Measurements from ENCODE around the gene TMEM255A. TPM values are rescaled to one million over a fixed set of nuclear protein-coding genes. Genes with fewer than 3 reads are reported as not detected.

Gene TMEM255A
- total and polyA plus RNA-seq, 2 experiments from 2014 or later: 0.21 to 0.28 TPM

DNA sequence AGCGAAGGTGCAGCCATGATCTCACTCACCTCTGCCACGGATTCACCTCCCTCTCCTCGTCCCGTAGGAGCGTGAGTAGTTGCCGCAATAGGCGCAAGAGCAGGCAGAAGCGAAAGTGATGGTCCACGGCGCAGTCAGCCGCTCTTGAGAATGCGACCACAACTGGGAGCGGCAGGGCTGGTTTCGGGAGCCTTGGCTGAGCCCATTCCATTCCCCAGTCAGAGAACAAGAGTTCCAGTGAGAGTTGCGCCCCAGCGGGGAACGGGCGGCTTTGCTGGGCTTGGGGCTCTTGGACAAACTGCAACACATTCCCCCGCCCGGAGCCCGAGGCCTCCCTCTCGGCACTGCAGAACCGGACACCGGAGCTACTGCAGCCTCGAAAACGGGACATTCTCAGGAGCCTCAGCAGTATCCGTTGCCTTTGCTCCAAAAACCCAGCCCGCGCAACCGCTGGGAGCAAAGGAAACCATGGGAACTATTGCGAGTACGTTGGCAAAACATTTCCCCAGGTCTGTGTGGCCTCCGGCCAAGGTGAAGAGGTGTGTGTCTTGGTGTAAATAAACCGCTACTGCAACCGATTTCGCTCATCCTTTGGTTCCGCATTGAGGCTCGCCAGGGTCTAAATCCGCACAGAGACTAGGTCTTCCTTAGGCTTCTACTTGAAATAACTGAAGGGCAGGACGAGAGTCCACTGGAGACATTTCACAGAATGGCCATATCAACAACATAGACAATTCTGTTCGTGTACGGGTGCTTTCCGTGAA is 66.3 kb downstream of the TMEM255A start (continued):
- TF ChIP-seq, protein P1, sequence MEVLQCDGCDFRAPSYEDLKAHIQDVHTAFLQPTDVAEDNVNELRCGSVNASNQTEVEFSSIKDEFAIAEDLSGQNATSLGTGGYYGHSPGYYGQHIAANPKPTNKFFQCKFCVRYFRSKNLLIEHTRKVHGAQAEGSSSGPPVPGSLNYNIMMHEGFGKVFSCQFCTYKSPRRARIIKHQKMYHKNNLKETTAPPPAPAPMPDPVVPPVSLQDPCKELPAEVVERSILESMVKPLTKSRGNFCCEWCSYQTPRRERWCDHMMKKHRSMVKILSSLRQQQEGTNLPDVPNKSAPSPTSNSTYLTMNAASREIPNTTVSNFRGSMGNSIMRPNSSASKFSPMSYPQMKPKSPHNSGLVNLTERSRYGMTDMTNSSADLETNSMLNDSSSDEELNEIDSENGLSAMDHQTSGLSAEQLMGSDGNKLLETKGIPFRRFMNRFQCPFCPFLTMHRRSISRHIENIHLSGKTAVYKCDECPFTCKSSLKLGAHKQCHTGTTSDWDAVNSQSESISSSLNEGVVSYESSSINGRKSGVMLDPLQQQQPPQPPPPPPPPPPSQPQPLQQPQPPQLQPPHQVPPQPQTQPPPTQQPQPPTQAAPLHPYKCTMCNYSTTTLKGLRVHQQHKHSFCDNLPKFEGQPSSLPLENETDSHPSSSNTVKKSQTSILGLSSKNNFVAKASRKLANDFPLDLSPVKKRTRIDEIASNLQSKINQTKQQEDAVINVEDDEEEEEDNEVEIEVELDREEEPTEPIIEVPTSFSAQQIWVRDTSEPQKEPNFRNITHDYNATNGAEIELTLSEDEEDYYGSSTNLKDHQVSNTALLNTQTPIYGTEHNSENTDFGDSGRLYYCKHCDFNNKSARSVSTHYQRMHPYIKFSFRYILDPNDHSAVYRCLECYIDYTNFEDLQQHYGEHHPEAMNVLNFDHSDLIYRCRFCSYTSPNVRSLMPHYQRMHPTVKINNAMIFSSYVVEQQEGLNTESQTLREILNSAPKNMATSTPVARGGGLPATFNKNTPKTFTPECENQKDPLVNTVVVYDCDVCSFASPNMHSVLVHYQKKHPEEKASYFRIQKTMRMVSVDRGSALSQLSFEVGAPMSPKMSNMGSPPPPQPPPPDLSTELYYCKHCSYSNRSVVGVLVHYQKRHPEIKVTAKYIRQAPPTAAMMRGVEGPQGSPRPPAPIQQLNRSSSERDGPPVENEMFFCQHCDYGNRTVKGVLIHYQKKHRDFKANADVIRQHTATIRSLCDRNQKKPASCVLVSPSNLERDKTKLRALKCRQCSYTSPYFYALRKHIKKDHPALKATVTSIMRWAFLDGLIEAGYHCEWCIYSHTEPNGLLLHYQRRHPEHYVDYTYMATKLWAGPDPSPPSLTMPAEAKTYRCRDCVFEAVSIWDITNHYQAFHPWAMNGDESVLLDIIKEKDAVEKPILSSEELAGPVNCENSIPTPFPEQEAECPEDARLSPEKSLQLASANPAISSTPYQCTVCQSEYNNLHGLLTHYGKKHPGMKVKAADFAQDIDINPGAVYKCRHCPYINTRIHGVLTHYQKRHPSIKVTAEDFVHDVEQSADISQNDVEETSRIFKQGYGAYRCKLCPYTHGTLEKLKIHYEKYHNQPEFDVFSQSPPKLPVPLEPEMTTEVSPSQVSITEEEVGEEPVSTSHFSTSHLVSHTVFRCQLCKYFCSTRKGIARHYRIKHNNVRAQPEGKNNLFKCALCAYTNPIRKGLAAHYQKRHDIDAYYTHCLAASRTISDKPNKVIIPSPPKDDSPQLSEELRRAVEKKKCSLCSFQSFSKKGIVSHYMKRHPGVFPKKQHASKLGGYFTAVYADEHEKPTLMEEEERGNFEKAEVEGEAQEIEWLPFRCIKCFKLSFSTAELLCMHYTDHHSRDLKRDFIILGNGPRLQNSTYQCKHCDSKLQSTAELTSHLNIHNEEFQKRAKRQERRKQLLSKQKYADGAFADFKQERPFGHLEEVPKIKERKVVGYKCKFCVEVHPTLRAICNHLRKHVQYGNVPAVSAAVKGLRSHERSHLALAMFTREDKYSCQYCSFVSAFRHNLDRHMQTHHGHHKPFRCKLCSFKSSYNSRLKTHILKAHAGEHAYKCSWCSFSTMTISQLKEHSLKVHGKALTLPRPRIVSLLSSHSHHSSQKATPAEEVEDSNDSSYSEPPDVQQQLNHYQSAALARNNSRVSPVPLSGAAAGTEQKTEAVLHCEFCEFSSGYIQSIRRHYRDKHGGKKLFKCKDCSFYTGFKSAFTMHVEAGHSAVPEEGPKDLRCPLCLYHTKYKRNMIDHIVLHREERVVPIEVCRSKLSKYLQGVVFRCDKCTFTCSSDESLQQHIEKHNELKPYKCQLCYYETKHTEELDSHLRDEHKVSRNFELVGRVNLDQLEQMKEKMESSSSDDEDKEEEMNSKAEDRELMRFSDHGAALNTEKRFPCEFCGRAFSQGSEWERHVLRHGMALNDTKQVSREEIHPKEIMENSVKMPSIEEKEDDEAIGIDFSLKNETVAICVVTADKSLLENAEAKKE (CRISPR knock-in tag; IDR thresholded peaks at IDR 0.05): no peak

DNA sequence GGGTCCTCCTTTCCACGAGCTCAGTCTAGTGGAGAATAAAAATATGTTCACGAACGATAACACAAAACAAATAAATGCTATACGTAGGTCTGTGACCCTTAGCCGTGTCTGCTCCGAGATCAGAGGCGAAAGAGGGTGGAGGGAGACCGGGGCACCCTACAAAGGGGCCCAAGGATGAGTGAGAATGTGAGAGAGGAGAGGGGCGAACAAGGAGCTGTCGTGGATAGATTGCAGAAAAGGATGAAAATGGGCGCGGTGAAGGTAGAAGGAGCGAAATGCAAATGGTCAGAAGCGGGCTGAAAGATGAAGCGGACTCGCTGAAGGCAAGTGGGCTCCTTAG is 66.9 kb downstream of the TMEM255A start:
- peak overlapping the region; percentile 83 for H3K4me3 ChIP-seq
- peak overlapping the region; percentile 92 for H3K4me2 ChIP-seq
- ATAC-seq (peak; percentile 23; the same call in 2 of the 3 replicates), DNase-seq (ENCODE audit: low spot score) (no peak)
- no peaks in the 10 kb centered on the region for H3K36me3 ChIP-seq (ENCODE audit: insufficient read depth)
- H3K4me1 ChIP-seq (ENCODE audit: insufficient read depth): 0 out of 2 replicates have a peak, but pooled peaks cover 4% of the 10 kb centered on the region
- H3K27ac ChIP-seq (ENCODE audit: low read depth): peak overlapping the region; percentile 64; the same call in 1 of the 2 replicates
- no peaks in the 10 kb centered on the region for H3K9me2 ChIP-seq (ENCODE audit: insufficient read depth)
- H3K4me1 Mint-ChIP-seq: peaks cover 5% of the 10 kb centered on the region; the same call in 2 of the 3 replicates
- H4K20me1 ChIP-seq (replicated peaks; ENCODE audit: insufficient read depth): no peaks in the 10 kb centered on the region
- peaks cover 19% of the 10 kb centered on the region for H3K79me2 ChIP-seq (replicated peaks; ENCODE audit: insufficient read depth)
- peaks cover 2% of the 10 kb centered on the region for H3K27me3 Mint-ChIP-seq (ENCODE audit: insufficient read depth, low read depth, poor library complexity)
- H2AFZ ChIP-seq: peak overlapping the region; percentile 90
- peak overlapping the region; percentile 94 for H3K27ac Mint-ChIP-seq
- H3K9me3 Mint-ChIP-seq: no peaks in the 10 kb centered on the region
- no peaks in the 10 kb centered on the region for H3K36me3 Mint-ChIP-seq (ENCODE audit: low read depth)
- H3K4me3 Mint-ChIP-seq: peak overlapping the region; percentile 91
- H3F3A ChIP-seq (replicated peaks; ENCODE audit: low read depth): no peaks in the 10 kb centered on the region
- peaks cover 20% of the 10 kb centered on the region; the same call in 1 of the 2 replicates for H3K27me3 ChIP-seq (ENCODE audit: insufficient read depth)
- TF ChIP-seq POLR2AphosphoS5 (IDR thresholded peaks at IDR 0.05; ENCODE audit: low read depth) (no peak), ZNF331 (CRISPR knock-in tag; IDR thresholded peaks at IDR 0.05; ENCODE audit: low read depth) (no peak), ZNF114 (CRISPR knock-in tag; IDR thresholded peaks at IDR 0.05) (no peak), STAT1 (IDR thresholded peaks at IDR 0.05; ENCODE audit: unreplicated experiment) (no peak), EZH2phosphoT487 (IDR thresholded peaks at IDR 0.05; ENCODE audit: unreplicated experiment) (no peak)
- TF ChIP-seq, protein P2, sequence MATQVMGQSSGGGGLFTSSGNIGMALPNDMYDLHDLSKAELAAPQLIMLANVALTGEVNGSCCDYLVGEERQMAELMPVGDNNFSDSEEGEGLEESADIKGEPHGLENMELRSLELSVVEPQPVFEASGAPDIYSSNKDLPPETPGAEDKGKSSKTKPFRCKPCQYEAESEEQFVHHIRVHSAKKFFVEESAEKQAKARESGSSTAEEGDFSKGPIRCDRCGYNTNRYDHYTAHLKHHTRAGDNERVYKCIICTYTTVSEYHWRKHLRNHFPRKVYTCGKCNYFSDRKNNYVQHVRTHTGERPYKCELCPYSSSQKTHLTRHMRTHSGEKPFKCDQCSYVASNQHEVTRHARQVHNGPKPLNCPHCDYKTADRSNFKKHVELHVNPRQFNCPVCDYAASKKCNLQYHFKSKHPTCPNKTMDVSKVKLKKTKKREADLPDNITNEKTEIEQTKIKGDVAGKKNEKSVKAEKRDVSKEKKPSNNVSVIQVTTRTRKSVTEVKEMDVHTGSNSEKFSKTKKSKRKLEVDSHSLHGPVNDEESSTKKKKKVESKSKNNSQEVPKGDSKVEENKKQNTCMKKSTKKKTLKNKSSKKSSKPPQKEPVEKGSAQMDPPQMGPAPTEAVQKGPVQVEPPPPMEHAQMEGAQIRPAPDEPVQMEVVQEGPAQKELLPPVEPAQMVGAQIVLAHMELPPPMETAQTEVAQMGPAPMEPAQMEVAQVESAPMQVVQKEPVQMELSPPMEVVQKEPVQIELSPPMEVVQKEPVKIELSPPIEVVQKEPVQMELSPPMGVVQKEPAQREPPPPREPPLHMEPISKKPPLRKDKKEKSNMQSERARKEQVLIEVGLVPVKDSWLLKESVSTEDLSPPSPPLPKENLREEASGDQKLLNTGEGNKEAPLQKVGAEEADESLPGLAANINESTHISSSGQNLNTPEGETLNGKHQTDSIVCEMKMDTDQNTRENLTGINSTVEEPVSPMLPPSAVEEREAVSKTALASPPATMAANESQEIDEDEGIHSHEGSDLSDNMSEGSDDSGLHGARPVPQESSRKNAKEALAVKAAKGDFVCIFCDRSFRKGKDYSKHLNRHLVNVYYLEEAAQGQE (IDR thresholded peaks at IDR 0.05; ENCODE audit: unreplicated experiment): no peak
- TF ChIP-seq, protein P3, sequence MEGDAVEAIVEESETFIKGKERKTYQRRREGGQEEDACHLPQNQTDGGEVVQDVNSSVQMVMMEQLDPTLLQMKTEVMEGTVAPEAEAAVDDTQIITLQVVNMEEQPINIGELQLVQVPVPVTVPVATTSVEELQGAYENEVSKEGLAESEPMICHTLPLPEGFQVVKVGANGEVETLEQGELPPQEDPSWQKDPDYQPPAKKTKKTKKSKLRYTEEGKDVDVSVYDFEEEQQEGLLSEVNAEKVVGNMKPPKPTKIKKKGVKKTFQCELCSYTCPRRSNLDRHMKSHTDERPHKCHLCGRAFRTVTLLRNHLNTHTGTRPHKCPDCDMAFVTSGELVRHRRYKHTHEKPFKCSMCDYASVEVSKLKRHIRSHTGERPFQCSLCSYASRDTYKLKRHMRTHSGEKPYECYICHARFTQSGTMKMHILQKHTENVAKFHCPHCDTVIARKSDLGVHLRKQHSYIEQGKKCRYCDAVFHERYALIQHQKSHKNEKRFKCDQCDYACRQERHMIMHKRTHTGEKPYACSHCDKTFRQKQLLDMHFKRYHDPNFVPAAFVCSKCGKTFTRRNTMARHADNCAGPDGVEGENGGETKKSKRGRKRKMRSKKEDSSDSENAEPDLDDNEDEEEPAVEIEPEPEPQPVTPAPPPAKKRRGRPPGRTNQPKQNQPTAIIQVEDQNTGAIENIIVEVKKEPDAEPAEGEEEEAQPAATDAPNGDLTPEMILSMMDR (conservative IDR thresholded peaks at IDR 0.05; ENCODE audit: low read depth in 2 of 2): no peak
- TF ChIP-seq, protein P4, sequence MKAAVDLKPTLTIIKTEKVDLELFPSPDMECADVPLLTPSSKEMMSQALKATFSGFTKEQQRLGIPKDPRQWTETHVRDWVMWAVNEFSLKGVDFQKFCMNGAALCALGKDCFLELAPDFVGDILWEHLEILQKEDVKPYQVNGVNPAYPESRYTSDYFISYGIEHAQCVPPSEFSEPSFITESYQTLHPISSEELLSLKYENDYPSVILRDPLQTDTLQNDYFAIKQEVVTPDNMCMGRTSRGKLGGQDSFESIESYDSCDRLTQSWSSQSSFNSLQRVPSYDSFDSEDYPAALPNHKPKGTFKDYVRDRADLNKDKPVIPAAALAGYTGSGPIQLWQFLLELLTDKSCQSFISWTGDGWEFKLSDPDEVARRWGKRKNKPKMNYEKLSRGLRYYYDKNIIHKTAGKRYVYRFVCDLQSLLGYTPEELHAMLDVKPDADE (IDR thresholded peaks at IDR 0.05): no peak
